Kidney (tissue), 14 donors: Measurements from ENCODE around the gene DHX40. TPM values are rescaled to one million over a fixed set of nuclear protein-coding genes. Genes with fewer than 3 reads are reported as not detected.

Source experiments
- DNase-seq, 5 donors: peaks; one replicate each; pipeline ENCODE4 v3.0.0-alpha.2; 2013 to 2020
- FAIRE-seq: peaks from 2 replicates; lab custom pipeline; 2012; peaks lifted over from hg19 to GRCh38; lab: Jason Lieb, UNC
- H3K27ac ChIP-seq, 2 donors: one replicate each; pipeline ENCODE4 v1.7.0; 2013; ENCODE audit warnings: low read depth in 2 of 2, low read length in 2 of 2, inconsistent platforms in 1 of 2
- H3K27me3 ChIP-seq: one replicate; pipeline ENCODE4 v1.7.1; 2013; ENCODE audit warnings: low read length, inconsistent platforms; ENCODE audit not compliant: control insufficient read depth, insufficient read depth
- H3K36me3 ChIP-seq, 3 donors: one replicate each; pipeline versions ENCODE4 v1.7.0 to v1.7.1; 2013; ENCODE audit warnings: low read length in 3 of 3, control low read depth in 1 of 3, inconsistent platforms in 1 of 3; ENCODE audit not compliant: insufficient read depth in 3 of 3, control insufficient read depth in 2 of 3
- H3K4me1 ChIP-seq, 3 donors: one replicate each; pipeline versions ENCODE4 v1.7.0 to v1.7.1; 2013; ENCODE audit warnings: low read length in 3 of 3, inconsistent platforms in 1 of 3, low read depth in 1 of 3; ENCODE audit not compliant: control insufficient read depth in 2 of 3, insufficient read depth in 2 of 3
- H3K4me3 ChIP-seq, 3 donors: one replicate each; pipeline versions ENCODE4 v1.7.0 to v1.8.1; 2013; ENCODE audit warnings: low read length in 3 of 3, control low read depth in 1 of 3, inconsistent platforms in 1 of 3
- H3K9ac ChIP-seq, 3 donors: one replicate each; pipeline versions ENCODE4 v1.7.0 to v1.7.1; 2013; ENCODE audit warnings: low read length in 3 of 3, control low read depth in 1 of 3, inconsistent platforms in 1 of 3
- H3K9me3 ChIP-seq, 3 donors: one replicate each; pipeline versions ENCODE4 v1.7.0 to v1.7.1; 2013; ENCODE audit warnings: low read length in 3 of 3, control low read depth in 1 of 3, inconsistent platforms in 1 of 3; ENCODE audit not compliant: control insufficient read depth in 2 of 3, insufficient read depth in 1 of 3
- CTCF ChIP-seq: IDR thresholded peaks from 3 replicates; pipeline ENCODE4 v1.5.1; 2012; ENCODE audit warnings: mild to moderate bottlenecking, moderate library complexity, borderline replicate concordance; ENCODE audit not compliant: insufficient read depth; ENCODE audit errors: extremely low read depth
- intact Hi-C: fragments of 100-400 bp; cut with DNase I; formaldehyde crosslinking; loops from one replicate; pipeline ENCODE4 v1.11.1; 2022
- polyA plus RNA-seq: library from polyadenylated mRNA; stranded (reverse); fragments of 350-450 nt; fragmentation: Illumina TruSeq; extraction: RNeasy Lipid Tissue Mini Kit (QIAGEN cat#74804); gene quantifications from one replicate; pipeline ENCODE4 v1.2.3, GENCODE V29; 2014; ENCODE audit warnings: low read depth, low replicate concordance; ENCODE audit not compliant: insufficient read depth
- total RNA-seq: library from RNA; stranded (reverse); fragmentation: NEBNext Ultra II Directional; extraction: Animal tissue kit (Norgen Biotek cat#: 25700); gene quantifications from one replicate; pipeline ENCODE4 v1.2.1, GENCODE V29; 2021
- donor health status: control.
- donor health status: control.
- donor health status: control.
- donor health status: control.
- donor health status: control.
- donor health status: DM: yes; HTN: yes; CAD: no.
- donor health status: Normal renal cell carcinoma (clear cell type).

The DHX40 gene
- total and polyA plus RNA-seq, 2 donors from 2014 or later, result 23.8 to 41.4 TPM

GRCh38 chr17:59620518-59621259 is 55.3 kb downstream of the DHX40 start:
- no peaks in the 10 kb centered on the region for H3K9me3 ChIP-seq
- peak overlapping the region; percentile 69 to 85 (median 78) for H3K9ac ChIP-seq
- peak overlapping the region; percentile 99 for H3K27ac ChIP-seq
- peak; percentile 14 to 62 (median 57) for DNase-seq
- no peak for FAIRE-seq
- H3K4me1 ChIP-seq, result peaks cover 11 to 41% (median 14%) of the 10 kb centered on the region in 3 donors
- peak overlapping the region; percentile 63 to 99 (median 67) for H3K4me3 ChIP-seq
- TF ChIP-seq CTCF, result no peak
- H3K27me3 ChIP-seq, result no peaks in the 10 kb centered on the region
- no peaks in the 10 kb centered on the region for H3K36me3 ChIP-seq
- intact Hi-C loops, result no loop called here

- DNase-seq, result no peak
- no peak overlapping the region for H3K27ac ChIP-seq
- no peak for FAIRE-seq
These were observed 56.4 kb downstream of the DHX40 start for GRCh38 chr17:59621771-59622170.

GRCh38 chr17:59623151-59623550 is 57.7 kb downstream of the DHX40 start:
- FAIRE-seq, result no peak
- no peak overlapping the region for H3K9ac ChIP-seq
- peak overlapping the region in 1 of 2 donors; percentile 0 for H3K27ac ChIP-seq
- intact Hi-C loops, result no loop called here
- H3K27me3 ChIP-seq, result no peaks in the 10 kb centered on the region
- peaks cover 8 to 48% (median 25%) of the 10 kb centered on the region in 3 donors for H3K4me1 ChIP-seq
- no peaks in the 10 kb centered on the region for H3K9me3 ChIP-seq
- no peak for TF ChIP-seq CTCF
- DNase-seq, result no peak
- H3K4me3 ChIP-seq, result peak overlapping the region in 2 of 3 donors; percentile 1 to 36
- H3K36me3 ChIP-seq, result no peaks in the 10 kb centered on the region

More at GRCh38 chr17:59621771-59622170, 56.4 kb downstream of the DHX40 start:
- no peaks in the 10 kb centered on the region for H3K9me3 ChIP-seq
- no peaks in the 10 kb centered on the region for H3K36me3 ChIP-seq
- H3K27me3 ChIP-seq, result no peaks in the 10 kb centered on the region
- intact Hi-C loops, result no loop called here
- peaks cover 11 to 50% (median 20%) of the 10 kb centered on the region in 3 donors for H3K4me1 ChIP-seq
- H3K9ac ChIP-seq, result peak overlapping the region in 2 of 3 donors; percentile 34 to 75
- TF ChIP-seq CTCF, result no peak
- peak overlapping the region in 2 of 3 donors; percentile 63 to 67 for H3K4me3 ChIP-seq
